B cell (primary cell): ENCODE data around the gene EEA1. TPM values are rescaled to one million over a fixed set of nuclear protein-coding genes. Genes with fewer than 3 reads are reported as not detected.

Experiments used
- ATAC-seq: fragments of 200-7000 bp; cut with Tn5 transposase; one replicate; pipeline ENCODE4 v1.10.0; 2021; ENCODE audit warnings: low read depth, mild to moderate bottlenecking, moderate number of reproducible peaks, moderate library complexity
- CTCF ChIA-PET: fragments of 350-600 bp; sonication (Branson Sonifier 250); formaldehyde crosslinking; loops from one replicate; lab custom pipeline; 2021; ENCODE audit warnings: antibody characterized with exemption, inconsistent platforms; lab: Charles Lee
- POLR2A ChIA-PET: fragments of 350-600 bp; sonication (Branson Sonifier 250); formaldehyde crosslinking; loops from one replicate; lab custom pipeline; 2021; ENCODE audit warnings: antibody characterized with exemption; lab: Charles Lee
- DNase-seq: peaks from one replicate; pipeline ENCODE4 v3.0.0; 2013
- H2AFZ ChIP-seq: 2 replicates; pipeline ENCODE4 v1.6.1; 2012; ENCODE audit warnings: mild to moderate bottlenecking, low read depth, low read length; ENCODE audit not compliant: insufficient read depth, poor library complexity, severe bottlenecking
- H3K27ac ChIP-seq, 2 donors: 1 replicate in 1 of 2; 2 replicates in 1 of 2; pipeline ENCODE4 v1.5.1; 2012 to 2013; ENCODE audit warnings: low read length in 2 of 2, mild to moderate bottlenecking in 2 of 2, moderate library complexity in 1 of 2
- H3K27me3 ChIP-seq, 4 experiments: fragments of 200-600 bp in 1 of 4; sonication (generic) in 1 of 4; replicated peaks in 1 of 4; 1 replicate in 2 of 4; 2 replicates in 2 of 4; pipeline versions ENCODE4 v1.6.1 to v1.7.0; 2013 to 2016; ENCODE audit warnings: low read length in 3 of 4, mild to moderate bottlenecking in 2 of 4, mixed read lengths in 1 of 4, moderate library complexity in 1 of 4; ENCODE audit not compliant: insufficient read depth in 4 of 4, control insufficient read depth in 3 of 4; ENCODE audit errors: control extremely low read depth in 1 of 4
- H3K36me3 ChIP-seq, 2 experiments: replicated peaks in 1 of 2; 1 replicate in 1 of 2; 2 replicates in 1 of 2; pipeline versions ENCODE4 v1.6.1 to v1.7.1; 2013; ENCODE audit warnings: low read length in 1 of 2; ENCODE audit not compliant: insufficient read depth in 2 of 2, control insufficient read depth in 1 of 2; ENCODE audit errors: control extremely low read depth in 1 of 2, extremely low read depth in 1 of 2
- H3K4me1 ChIP-seq, 2 donors: fragments of 200-600 bp in 1 of 2; sonication (generic) in 1 of 2; 1 replicate in 1 of 2; 2 replicates in 1 of 2; pipeline versions ENCODE4 v1.5.1 to v1.6.1; 2013 to 2017; ENCODE audit warnings: low read length in 2 of 2; ENCODE audit not compliant: control insufficient read depth in 2 of 2, insufficient read depth in 2 of 2
- H3K4me2 ChIP-seq: replicated peaks from 2 replicates; pipeline ENCODE3; 2012; ENCODE audit warnings: mild to moderate bottlenecking, low read depth, low read length; ENCODE audit not compliant: poor library complexity, severe bottlenecking
- H3K4me3 ChIP-seq, 5 experiments: fragments of 200-600 bp in 1 of 5; sonication (generic) in 1 of 5; 1 replicate in 3 of 5; 2 replicates in 2 of 5; pipeline versions ENCODE4 v1.5.1 to v1.7.0; 2011 to 2016; ENCODE audit warnings: low read length in 4 of 5, mild to moderate bottlenecking in 4 of 5, low read depth in 2 of 5, control low read depth in 1 of 5, moderate library complexity in 1 of 5; ENCODE audit not compliant: insufficient read depth in 1 of 5; ENCODE audit errors: control extremely low read depth in 1 of 5, extremely low read depth in 1 of 5
- H3K79me2 ChIP-seq: fragments of 200-600 bp; sonication (generic); one replicate; pipeline ENCODE4 v1.6.0; 2016; ENCODE audit warnings: low read length; ENCODE audit not compliant: control insufficient read depth, insufficient read depth
- H3K9ac ChIP-seq: fragments of 200-600 bp; sonication (generic); 2 replicates; pipeline ENCODE4 v1.6.1; 2017; ENCODE audit warnings: mild to moderate bottlenecking, low read length, moderate library complexity
- H3K9me3 ChIP-seq, 3 donors: one replicate each; pipeline versions ENCODE4 v1.6.1 to v1.7.1; 2013; ENCODE audit warnings: low read length in 2 of 3; ENCODE audit not compliant: control insufficient read depth in 2 of 3, insufficient read depth in 1 of 3; ENCODE audit errors: control extremely low read depth in 1 of 3
- H4K20me1 ChIP-seq: 2 replicates; pipeline ENCODE4 v1.6.0; 2012; ENCODE audit warnings: mild to moderate bottlenecking, low read length; ENCODE audit not compliant: insufficient read depth, control insufficient read depth, poor library complexity, severe bottlenecking
- H3K27ac Mint-ChIP-seq: one replicate; pipeline ENCODE4 v1.8.0; 2021; ENCODE audit warnings: mixed read lengths
- H3K27me3 Mint-ChIP-seq: one replicate; pipeline ENCODE4 v1.8.0; 2021; ENCODE audit warnings: mixed read lengths
- H3K4me1 Mint-ChIP-seq: one replicate; pipeline ENCODE4 v1.8.0; 2021; ENCODE audit warnings: mixed read lengths
- H3K4me3 Mint-ChIP-seq: one replicate; pipeline ENCODE4 v1.8.0; 2021; ENCODE audit warnings: mixed read lengths
- H3K9me3 Mint-ChIP-seq: one replicate; pipeline ENCODE4 v1.8.0; 2022; ENCODE audit warnings: mixed read lengths; ENCODE audit not compliant: insufficient read depth
- CTCF ChIP-seq: fragments of 200-600 bp; IDR thresholded peaks from one replicate; pipeline ENCODE4 v1.8.0; 2022; ENCODE audit warnings: antibody characterized with exemption, mild to moderate bottlenecking
- EZH2 ChIP-seq: IDR thresholded peaks from 2 replicates; pipeline ENCODE4 v1.6.1; 2012; ENCODE audit warnings: borderline replicate concordance, low read depth, mild to moderate bottlenecking, moderate library complexity, low read length; ENCODE audit not compliant: insufficient read depth, poor library complexity, severe bottlenecking
- WGBS: methylation state at CpG from one replicate; pipeline ENCODE4 v1.1.5; 2013; ENCODE audit warnings: missing lambda C conversion rate; ENCODE audit not compliant: insufficient coverage; 5-methylcytosine and 5-hydroxymethylcytosine counted together
- intact Hi-C: fragments of 100-400 bp; cut with micrococcal nuclease; formaldehyde crosslinking; loops from one replicate; pipeline ENCODE4 v1.10.0; 2022
- polyA plus RNA-seq: library from polyadenylated mRNA; depleted of rRNA; stranded (reverse); fragments of >200 nt; gene quantifications from 2 replicates; pipeline ENCODE4 v1.2.3, GENCODE V29; 2012
- total RNA-seq, 2 donors: library from RNA; stranded (reverse); fragments of 120-200 nt in 1 of 2; gene quantifications; 1 replicate in 1 of 2; 2 replicates in 1 of 2; pipeline versions ENCODE4 v1.2.3 to v1.2.4, GENCODE V29; 2013 to 2022

Gene EEA1
- total and polyA plus RNA-seq, 2 donors (not counting 1 experiment from before 2014, with no cell fraction given), result 1.8 to 26.3 TPM

- ATAC-seq, result no peak
- H3K27me3 Mint-ChIP-seq, result no peaks in the 10 kb centered on the region
- H3K4me2 ChIP-seq, result no peak overlapping the region
- H4K20me1 ChIP-seq, result no peaks in the 10 kb centered on the region
- no peak for DNase-seq
- no peak overlapping the region for H3K4me3 ChIP-seq
- intact Hi-C loops, result no loop called here
- no peak for TF ChIP-seq CTCF
- no peak for TF ChIP-seq EZH2
- ChIA-PET POLR2A (no interaction called here), CTCF (no interaction called here)
- no peaks in the 10 kb centered on the region for H3K27me3 ChIP-seq
- H3K9me3 ChIP-seq, result no peaks in the 10 kb centered on the region
- H3K27ac ChIP-seq, result no peak overlapping the region
- H3K4me1 ChIP-seq, result no peaks in the 10 kb centered on the region
- no peak overlapping the region for H3K9ac ChIP-seq
- no peak overlapping the region for H3K27ac Mint-ChIP-seq
- WGBS, result 100% methylated on average over 3 of the region's 4 CpGs
- H3K36me3 ChIP-seq, result peaks cover 0 to 2% of the 10 kb centered on the region in 2 experiments
- H3K9me3 Mint-ChIP-seq, result peaks cover 4% of the 10 kb centered on the region
- no peak overlapping the region for H3K4me3 Mint-ChIP-seq
- H2AFZ ChIP-seq, result no peak overlapping the region
- no peaks in the 10 kb centered on the region for H3K4me1 Mint-ChIP-seq
- no peaks in the 10 kb centered on the region for H3K79me2 ChIP-seq
Observed at GRCh38 chr12:92739113-92739512, 190.0 kb downstream of the EEA1 start.

GRCh38 chr12:92737855-92738850 lies 190.9 kb downstream of the EEA1 start:
- no peak overlapping the region for H3K4me3 Mint-ChIP-seq
- ChIA-PET CTCF (no interaction called here), POLR2A (no interaction called here)
- Histone ChIP-seq H3K36me3 (peaks cover 0 to 2% of the 10 kb centered on the region in 2 experiments), H3K27ac (no peak overlapping the region), H3K9me3 (no peaks in the 10 kb centered on the region), H3K4me2 (no peak overlapping the region), H3K9ac (no peak overlapping the region), H3K4me1 (no peaks in the 10 kb centered on the region), H2AFZ (no peak overlapping the region), H4K20me1 (no peaks in the 10 kb centered on the region), H3K27me3 (no peaks in the 10 kb centered on the region), H3K4me3 (no peak overlapping the region), H3K79me2 (no peaks in the 10 kb centered on the region)
- H3K4me1 Mint-ChIP-seq, result no peaks in the 10 kb centered on the region
- peaks cover 4% of the 10 kb centered on the region for H3K9me3 Mint-ChIP-seq
- ATAC-seq (no peak), DNase-seq (no peak)
- intact Hi-C loops, result no loop called here
- WGBS, result 87% methylated on average over 5 of the region's 7 CpGs
- H3K27me3 Mint-ChIP-seq, result no peaks in the 10 kb centered on the region
- H3K27ac Mint-ChIP-seq, result no peak overlapping the region
- no peak for TF ChIP-seq CTCF
- no peak for TF ChIP-seq EZH2
